Endothelial cell of hepatic sinusoid (primary cell): ENCODE data around the gene SELL.
"Not testable (repeated sequence)": the region's sequence is repeated elsewhere in the genome, so short reads cannot be mapped to it uniquely, and the experiment has no call there.

Experiments used
- in situ Hi-C: cut with HindIII; loops from 2 replicates; pipeline ENCODE4 v1.10.0; 2017; ENCODE audit warnings: low sequenced_read_pairs

SELL gene

DNA sequence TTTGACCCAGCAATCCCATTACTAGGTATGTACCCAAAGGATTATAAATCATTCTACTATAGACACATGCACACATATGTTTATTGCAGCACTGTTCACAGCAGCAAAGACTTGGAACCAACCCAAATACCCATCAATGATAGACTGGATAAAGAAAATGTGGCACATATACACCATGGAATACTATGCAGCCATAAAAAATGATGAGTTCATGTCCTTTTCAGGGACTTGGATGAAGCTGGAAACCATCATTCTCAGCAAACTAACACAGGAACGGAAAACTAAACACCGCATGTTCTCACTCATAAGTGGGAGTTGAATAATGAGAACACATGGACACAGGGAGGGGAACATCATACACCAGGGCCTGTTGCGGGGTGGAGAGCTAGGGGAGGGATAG, 41.2 kb downstream of the SELL start:
- in situ Hi-C loops: not testable (repeated sequence)

- in situ Hi-C loops: not testable (repeated sequence)
Measured at GRCh38 chr1:169667699-169668596, 43.5 kb downstream of the SELL start.

DNA sequence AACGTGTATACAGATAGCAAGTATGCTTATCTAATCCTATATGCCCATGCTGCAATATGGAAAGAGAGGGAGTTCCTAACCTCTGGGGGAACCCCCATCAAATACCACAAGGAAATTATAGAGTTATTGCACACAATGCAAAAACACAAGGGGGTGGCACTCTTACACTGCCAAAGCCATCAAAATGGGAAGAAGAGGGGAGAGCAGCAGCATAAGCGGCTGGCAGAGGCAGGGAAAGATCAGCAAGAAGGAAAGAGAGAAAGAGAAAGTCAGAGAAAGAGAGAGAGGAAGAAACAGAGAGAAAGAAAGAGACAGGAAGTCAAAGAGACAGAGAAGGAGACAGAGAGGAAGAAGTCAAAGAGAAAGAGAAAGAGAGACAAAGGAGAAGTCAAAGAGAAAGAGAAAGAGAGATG, 44.2 kb downstream of the SELL start:
- in situ Hi-C loops: not testable (repeated sequence)

DNA sequence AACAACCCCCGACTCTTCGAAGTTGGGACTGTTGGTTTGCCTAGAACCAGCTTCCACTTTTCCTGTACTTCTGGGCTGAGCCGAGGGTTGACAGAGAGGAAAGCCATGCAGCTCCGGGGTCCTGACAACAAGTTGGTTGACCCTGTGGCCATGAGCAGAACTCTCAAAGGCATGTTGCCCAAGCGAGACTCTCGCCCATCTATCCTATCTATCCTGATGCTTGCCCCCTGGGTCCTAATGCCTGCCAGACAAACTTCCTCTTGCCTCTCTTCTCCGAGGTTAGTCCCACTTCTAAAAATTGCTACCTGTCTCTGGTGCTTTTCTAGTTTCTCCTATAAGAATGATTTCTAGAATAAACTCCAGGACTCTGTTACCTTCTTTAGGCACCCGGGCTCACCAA, 48.7 kb downstream of the SELL start:
- in situ Hi-C loops: not testable (repeated sequence)

- in situ Hi-C loops: not testable (repeated sequence)
Measured at GRCh38 chr1:169661066-169661465, 50.4 kb downstream of the SELL start.

DNA sequence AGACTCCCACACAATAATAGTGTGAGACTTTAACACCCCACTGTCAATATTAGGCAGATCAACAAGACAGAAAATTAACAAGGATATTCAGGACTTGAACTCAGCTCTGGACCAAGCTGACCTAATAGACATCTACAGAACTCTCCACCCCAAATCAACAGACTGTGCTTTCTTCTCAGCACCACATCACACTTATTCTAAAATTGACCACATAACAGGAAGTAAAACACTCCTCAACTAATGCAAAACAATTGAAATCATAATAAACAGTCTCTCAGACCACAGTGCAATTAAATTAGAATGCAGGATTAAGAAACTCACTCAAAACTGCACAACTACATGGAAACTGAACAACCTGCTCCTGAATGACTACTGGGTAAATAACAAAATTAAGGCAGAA, 52.6 kb downstream of the SELL start:
- in situ Hi-C loops: not testable (repeated sequence)

DNA sequence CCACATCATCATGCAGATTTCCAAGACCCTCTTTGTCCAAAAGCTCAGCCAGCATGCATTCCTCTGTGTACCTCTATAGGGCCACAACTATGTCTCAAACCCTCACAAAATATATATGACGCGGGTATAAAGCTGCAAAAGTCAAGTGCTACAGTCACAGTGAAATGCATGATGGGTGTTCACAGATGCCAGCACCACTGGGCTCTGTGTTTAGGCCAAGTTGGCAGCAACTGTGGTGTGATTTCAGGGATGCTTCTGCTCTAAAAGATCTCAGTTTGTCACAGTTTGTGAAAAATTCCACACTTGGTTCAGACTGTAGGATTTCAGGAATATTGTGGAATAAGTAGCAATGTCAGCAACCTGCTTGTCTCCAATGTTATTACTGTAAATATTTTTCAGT, 57.5 kb downstream of the SELL start:
- in situ Hi-C loops: no loop called here

DNA sequence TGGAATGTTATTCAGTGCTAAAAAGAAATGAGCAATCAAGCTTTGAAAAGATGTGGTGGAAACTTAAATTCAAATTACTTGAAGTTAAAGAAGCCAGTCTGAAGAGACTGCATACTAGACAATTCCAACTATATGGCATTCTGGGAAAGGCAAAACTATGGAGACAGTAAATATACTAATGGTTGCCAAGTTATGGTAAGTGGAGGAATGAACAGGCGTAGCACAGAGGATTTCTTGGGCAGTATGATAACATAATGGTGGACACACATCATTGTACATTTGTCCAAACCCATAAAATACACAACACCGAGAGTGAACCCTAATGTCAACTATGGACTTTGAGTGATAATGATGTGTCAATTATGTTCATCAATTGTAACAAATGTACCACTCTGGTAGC, 60.4 kb downstream of the SELL start:
- in situ Hi-C loops: no loop called here

DNA sequence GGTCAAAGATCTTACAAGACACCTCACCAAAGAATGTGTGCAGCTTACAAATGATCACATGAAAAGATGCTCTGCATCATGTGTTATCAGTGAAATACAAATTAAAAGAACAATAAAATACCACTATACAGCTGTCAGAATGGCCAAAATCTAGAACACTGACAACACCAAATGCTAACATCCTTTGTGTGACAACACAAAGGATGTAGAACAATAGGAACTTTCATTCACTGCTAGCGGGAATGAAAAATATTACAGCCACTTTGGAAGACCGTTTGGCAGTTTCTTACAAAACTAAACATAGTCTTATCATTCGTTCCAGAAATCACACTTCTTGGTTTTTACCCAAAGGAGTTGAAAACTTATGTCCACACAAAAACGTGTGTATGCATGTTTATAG, 60.9 kb downstream of the SELL start:
- in situ Hi-C loops: no loop called here

DNA sequence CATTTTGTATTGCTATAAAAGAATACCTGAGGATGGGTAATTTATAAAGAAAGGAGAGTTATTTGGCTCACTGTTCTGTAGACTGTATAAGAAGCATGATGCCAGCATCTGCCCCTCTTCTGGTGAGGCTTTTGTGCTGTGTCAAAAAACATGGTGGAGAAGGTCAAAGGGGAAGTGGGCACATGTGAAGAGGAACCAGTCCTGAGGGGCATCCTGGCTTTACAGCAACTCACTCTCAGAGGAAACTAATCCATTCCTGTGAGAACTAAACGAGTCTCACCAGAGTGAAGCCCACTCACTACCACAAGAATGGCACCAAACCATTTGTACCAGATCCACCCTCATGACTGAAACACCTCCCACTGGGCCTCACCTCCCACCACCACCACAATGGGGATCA, 62.7 kb downstream of the SELL start:
- in situ Hi-C loops: no loop called here

DNA sequence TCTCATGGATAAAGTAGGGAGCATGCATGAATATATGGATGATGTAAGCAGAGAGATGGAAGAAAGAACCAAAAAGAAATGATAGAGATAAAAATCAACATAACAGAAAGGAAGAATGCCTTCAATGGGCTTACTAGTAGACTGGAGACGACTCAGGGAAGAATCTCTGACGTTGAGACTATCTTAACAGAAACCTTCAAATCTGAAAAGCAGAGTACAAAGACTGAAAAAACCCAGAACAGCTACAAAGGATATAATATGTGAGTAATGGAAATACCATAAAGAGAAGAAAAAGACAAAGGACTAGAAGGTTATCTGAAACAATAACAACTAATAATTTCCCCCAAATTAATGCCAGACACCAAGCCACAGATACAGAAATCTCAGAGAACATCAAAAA, 63.2 kb downstream of the SELL start:
- in situ Hi-C loops: no loop called here

DNA sequence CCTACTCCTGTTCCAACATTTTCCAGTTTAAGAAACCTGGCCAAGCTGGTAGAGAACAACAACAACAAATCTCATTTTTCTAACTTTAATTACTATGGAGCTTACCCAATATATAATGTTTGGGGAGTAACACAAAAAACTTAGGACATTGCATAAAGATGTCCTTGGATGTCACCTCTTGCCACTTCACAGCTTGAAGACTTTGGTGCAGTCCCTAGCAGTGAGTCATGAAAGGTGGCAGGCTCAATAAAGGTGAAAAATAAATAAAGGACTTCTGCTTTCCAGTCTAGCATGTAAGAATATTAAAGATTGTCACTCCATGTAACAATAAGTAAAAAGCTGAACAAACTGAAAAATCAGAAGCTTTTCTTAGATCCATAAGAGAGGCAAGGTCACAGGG, 63.9 kb downstream of the SELL start:
- in situ Hi-C loops: no loop called here

- in situ Hi-C loops: no loop called here
Measured at GRCh38 chr1:169644297-169644696, 67.1 kb downstream of the SELL start.
